Anterior cingulate cortex (tissue), 58 donors: Measurements from ENCODE around the gene NANOS1.
A peak's percentile ranks its signal among the peaks of the same experiment; 100 is the strongest.

Source experiments
- DNase-seq, 58 donors: peaks; one replicate each; lab custom pipeline; 2025; lab: John Stamatoyannopoulos, UW

NANOS1 gene

DNA sequence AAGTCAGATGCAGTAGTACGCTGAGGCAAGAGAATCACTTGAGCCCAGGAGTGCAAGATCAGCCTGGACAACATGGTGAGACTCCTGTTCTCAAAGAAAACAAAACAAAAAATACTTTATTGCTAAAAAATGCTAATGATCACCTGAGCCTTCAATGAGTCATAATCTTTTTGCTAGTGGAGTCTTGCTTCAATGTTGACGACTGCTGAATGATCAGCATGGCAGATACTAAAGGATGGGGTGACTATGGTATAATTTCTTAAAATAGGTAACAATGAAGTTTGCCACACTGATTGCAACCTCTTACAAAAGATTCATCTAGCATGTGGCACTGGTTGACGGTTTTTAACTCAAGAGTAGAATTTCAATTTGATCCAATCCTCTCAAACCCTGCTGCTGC lies 22.3 kb downstream of the NANOS1 start:
- DNase-seq, result no peak

DNA sequence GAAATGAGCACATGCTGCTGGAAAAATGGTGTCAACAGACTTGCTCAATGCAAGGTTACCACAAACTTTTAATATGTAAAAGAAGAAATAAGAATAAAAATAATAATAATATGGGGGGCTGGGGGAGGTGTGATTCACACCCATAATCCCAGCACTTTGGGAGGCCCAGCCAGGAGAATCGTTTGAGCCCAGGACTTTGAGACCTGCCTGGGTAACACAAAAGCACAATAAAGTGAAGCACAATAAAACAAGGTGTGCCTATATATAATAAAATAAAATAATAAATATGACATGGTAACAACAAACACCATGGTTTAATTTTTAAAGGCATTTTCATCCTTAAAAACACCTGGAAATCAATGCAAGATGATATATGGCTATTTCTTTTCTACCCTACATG lies 26.0 kb downstream of the NANOS1 start:
- DNase-seq, result no peak

- DNase-seq, result peak in 1 of 58 donors; percentile 3
Observed at GRCh38 chr10:119058010-119058409, 28.5 kb downstream of the NANOS1 start.

- no peak for DNase-seq
Observed at GRCh38 chr10:119059557-119059956, 30.0 kb downstream of the NANOS1 start.

DNA sequence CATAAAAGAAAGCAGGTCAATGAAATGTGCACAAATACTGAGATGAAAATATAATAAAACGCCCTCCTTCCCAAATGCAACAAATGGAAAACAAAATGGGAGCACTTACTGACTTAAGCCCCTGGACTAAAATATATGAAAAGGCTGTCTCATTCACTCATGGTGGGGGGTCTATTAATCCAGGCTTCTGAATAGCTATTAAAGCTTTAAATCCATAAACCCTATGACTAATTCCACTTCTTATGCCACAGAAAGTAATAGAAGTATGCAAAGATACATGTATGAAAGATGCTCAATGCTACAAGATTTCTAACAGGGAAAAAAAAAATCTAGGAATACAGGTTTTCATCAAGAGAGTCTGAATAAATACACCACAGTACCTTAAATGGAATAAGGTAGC lies 30.6 kb downstream of the NANOS1 start:
- DNase-seq, result no peak

DNA sequence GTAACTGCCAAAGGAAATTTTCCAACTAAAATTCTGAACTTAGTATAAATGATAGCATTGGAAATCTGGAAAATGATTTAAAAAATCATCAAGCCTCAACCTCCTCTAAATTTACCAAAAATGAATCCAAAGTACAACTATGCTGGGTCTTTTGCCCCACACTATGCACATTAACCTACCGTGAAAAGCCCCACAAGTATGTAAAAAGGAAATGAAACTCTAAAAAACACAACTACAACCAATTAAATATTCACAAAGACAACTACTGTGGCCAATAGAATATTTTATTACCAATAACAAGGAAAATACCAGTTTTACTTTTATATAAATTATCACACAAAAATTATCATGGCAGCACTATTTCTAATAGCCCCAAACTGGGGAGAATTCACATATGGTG lies 31.8 kb downstream of the NANOS1 start:
- DNase-seq, result no peak

GRCh38 chr10:119061926-119062325 lies 32.4 kb downstream of the NANOS1 start:
- DNase-seq, result no peak

- DNase-seq, result no peak
Observed at GRCh38 chr10:119070395-119071165, 41.1 kb downstream of the NANOS1 start.

GRCh38 chr10:119073584-119073983 lies 44.1 kb downstream of the NANOS1 start:
- DNase-seq, result no peak

DNA sequence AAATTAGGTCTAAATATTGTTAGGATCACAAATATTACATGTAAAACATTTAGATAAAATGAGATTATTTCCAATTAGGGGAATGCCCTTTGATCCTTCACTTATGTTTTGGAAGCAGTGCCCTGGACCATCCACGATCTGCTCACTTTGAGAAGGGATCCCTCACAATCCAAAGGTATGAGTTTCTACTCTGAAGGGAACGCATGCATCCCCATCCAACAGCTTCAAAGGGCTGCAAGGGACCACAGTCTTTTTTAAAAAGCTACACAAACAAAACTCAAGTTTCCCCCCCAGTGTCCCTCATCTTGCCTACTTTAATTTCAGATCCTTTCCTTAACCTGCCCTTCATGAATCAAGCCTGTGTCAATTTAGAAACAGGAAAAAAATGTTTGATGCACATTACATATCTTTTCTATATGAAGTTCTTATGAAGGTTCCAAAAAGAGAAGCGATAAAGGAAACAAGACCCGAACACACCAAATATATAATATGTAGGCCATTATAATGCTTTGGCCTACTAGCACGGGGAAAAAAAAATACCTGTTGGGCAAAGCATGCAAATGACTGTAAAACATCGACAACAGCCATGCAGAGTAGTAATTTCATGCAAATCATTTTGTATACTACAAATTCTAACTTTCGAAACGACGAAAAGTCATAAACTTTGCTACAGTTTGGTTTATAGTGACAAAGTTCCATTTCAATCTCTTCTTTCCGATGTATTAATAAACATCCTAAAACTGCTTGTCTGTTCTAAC lies 49.1 kb downstream of the NANOS1 start:
- DNase-seq, result no peak

- peak in 42 of 58 donors; percentile 16 to 80 (median 48) for DNase-seq
Observed at GRCh38 chr10:119079599-119080520, 50.3 kb downstream of the NANOS1 start.

DNA sequence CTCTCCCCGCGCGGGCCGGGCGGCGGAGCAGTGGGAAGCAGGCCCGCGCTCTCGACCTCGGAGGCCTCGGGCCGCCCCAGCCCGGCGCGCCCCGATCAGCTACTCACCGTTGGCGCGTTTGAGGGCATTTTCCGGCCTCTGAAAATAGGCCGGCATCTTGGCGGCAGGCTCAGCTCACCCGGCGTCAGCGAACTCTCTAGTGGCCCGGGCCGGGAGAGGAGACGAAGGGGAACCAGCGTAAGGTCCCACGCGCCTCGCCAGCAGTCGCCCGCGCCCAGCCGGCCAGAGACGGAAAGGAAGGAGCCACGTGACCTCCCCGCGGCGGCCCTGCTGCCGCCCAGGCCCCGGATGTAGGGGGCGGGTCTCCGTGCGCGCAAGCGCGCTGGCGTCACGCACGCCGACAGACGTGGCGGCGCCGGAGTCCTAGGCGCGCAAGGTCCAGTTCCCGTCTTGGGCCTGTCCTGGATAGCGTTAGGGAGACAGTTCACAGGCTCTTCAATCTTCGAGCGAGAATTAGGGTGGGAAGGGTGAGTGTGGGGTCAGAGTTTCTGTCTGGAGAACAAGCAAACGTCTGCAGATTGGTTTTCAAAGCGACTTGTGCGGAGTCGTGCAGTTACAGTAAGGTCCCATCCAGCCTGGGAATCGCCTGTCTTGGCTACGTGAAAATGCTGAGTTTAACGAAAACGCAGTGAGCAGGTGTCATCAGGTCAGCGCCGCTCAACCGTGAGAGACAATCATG lies 51.2 kb downstream of the NANOS1 start, which contains the start of gene EIF3A:
Gene EIF3A, minus strand, starts transcription at position 297 of the 739 bp plus-strand sequence. Its CDS starts 141 bp downstream, at position 156.
- peak; percentile 65 to 95 (median 88) for DNase-seq
